HCT116 (cell line): Measurements from ENCODE around the gene GFER. TPM values are rescaled to one million over a fixed set of nuclear protein-coding genes. Genes with fewer than 3 reads are reported as not detected.

Source experiments
- ATAC-seq: fragments of 200-7000 bp; cut with Tn5 transposase; 2 replicates; pipeline ENCODE4 v1.9.1; 2020; ENCODE audit warnings: mild to moderate bottlenecking, moderate library complexity
- BruUV-seq: library from RNA; stranded (reverse); fragments of 400-500 nt; replicated peaks from 2 replicates; lab custom pipeline; 2021; lab: Mats Ljungman, UMichigan
- CTCF ChIA-PET: fragments of 300-600 bp; sonication (Branson Sonifier 250); formaldehyde crosslinking; loops from one replicate; lab custom pipeline; 2021; ENCODE audit warnings: antibody characterized with exemption; lab: Charles Lee
- POLR2A ChIA-PET: fragments of 300-600, 350-600 bp; sonication (Branson Sonifier 250); formaldehyde crosslinking; loops from one replicate; lab custom pipeline; 2021; ENCODE audit warnings: antibody characterized with exemption; lab: Charles Lee
- RAD21 ChIA-PET, 2 experiments: fragments of 300-600 bp; sonication (Branson Sonifier 250); formaldehyde crosslinking; loops; one replicate each; lab custom pipeline; 2023; ENCODE audit warnings: low total read pairs in 2 of 2; ENCODE audit not compliant: uncharacterized antibody in 2 of 2, unreplicated experiment in 2 of 2, low non-redundant PET in 1 of 2; lab: Charles Lee
- DNase-seq: peaks from one replicate; pipeline ENCODE4 v3.0.0-alpha.2; 2010; ENCODE audit warnings: low read depth, low spot score
- H2AFZ ChIP-seq: fragments of 200-600 bp; shearing (Covaris generic), sonication (generic); 2 replicates; pipeline ENCODE4 v1.6.1; 2017; ENCODE audit warnings: low read depth, mixed run types, mixed read lengths, antibody characterized with exemption, low read length; ENCODE audit not compliant: poor library complexity, severe bottlenecking
- H3K27ac ChIP-seq: 2 replicates; pipeline ENCODE4 v1.5.1; 2012; ENCODE audit warnings: low read depth, low read length
- H3K27me3 ChIP-seq: fragments of 200-600 bp; sonication (generic); 2 replicates; pipeline ENCODE4 v1.6.1; 2016; ENCODE audit warnings: mixed run types, low read length, mixed read lengths; ENCODE audit not compliant: insufficient read depth
- H3K36me3 ChIP-seq, 2 experiments: fragments of 200-500 bp in 1 of 2; fragments of 200-600 bp in 1 of 2; sonication (Bioruptor generic) in 1 of 2; sonication (generic) in 1 of 2; 2 replicates each; pipeline versions ENCODE4 v1.5.1 to v1.6.1; 2014 to 2016; ENCODE audit warnings: low read length in 2 of 2, inconsistent platforms in 1 of 2, mixed read lengths in 1 of 2, mixed run types in 1 of 2; ENCODE audit not compliant: insufficient read depth in 2 of 2, control insufficient read depth in 1 of 2
- H3K4me1 ChIP-seq, 2 experiments: fragments of 200-600 bp in 1 of 2; sonication (generic) in 1 of 2; 2 replicates each; pipeline versions ENCODE4 v1.5.1 to v1.6.1; 2012 to 2017; ENCODE audit warnings: low read length in 2 of 2, inconsistent platforms in 1 of 2, mild to moderate bottlenecking in 1 of 2, mixed read lengths in 1 of 2, mixed run types in 1 of 2, moderate library complexity in 1 of 2; ENCODE audit not compliant: insufficient read depth in 2 of 2, control insufficient read depth in 1 of 2
- H3K4me2 ChIP-seq: fragments of 200-600 bp; sonication (generic); 2 replicates; pipeline ENCODE4 v1.6.1; 2017; ENCODE audit warnings: mixed run types, low read length, mixed read lengths
- H3K4me3 ChIP-seq, 2 experiments: fragments of 200-600 bp in 1 of 2; sonication (generic) in 1 of 2; replicated peaks in 1 of 2; 2 replicates each; pipeline ENCODE4 v1.5.1; 2011 to 2016; ENCODE audit warnings: low read length in 2 of 2, control low read depth in 1 of 2, low read depth in 1 of 2, mild to moderate bottlenecking in 1 of 2, mixed read lengths in 1 of 2, mixed run types in 1 of 2
- H3K79me2 ChIP-seq: fragments of 200-600 bp; sonication (generic); 2 replicates; pipeline ENCODE4 v1.6.1; 2017; ENCODE audit warnings: mild to moderate bottlenecking, mixed run types, low read length, moderate library complexity, mixed read lengths; ENCODE audit not compliant: insufficient read depth
- H3K9ac ChIP-seq: fragments of 200-600 bp; sonication (generic); 2 replicates; pipeline ENCODE4 v1.6.1; 2016; ENCODE audit warnings: low read length, mixed read lengths
- H3K9me2 ChIP-seq: fragments of 200-600 bp; sonication (generic), shearing (Covaris generic); 2 replicates; pipeline ENCODE4 v1.6.1; 2017; ENCODE audit warnings: mixed run types, mild to moderate bottlenecking, moderate library complexity; ENCODE audit not compliant: insufficient read depth
- H3K9me3 ChIP-seq, 2 experiments: fragments of 200-500 bp in 1 of 2; fragments of 200-600 bp in 1 of 2; sonication (Bioruptor generic) in 1 of 2; sonication (generic) in 1 of 2; 2 replicates each; pipeline ENCODE4 v1.6.1; 2014 to 2017; ENCODE audit warnings: low read length in 2 of 2, mixed read lengths in 2 of 2, inconsistent platforms in 1 of 2, low read depth in 1 of 2, mild to moderate bottlenecking in 1 of 2, mixed run types in 1 of 2, moderate library complexity in 1 of 2; ENCODE audit not compliant: control insufficient read depth in 1 of 2, insufficient read depth in 1 of 2
- H4K20me1 ChIP-seq: fragments of 200-600 bp; sonication (generic), shearing (Covaris generic); 2 replicates; pipeline ENCODE4 v1.6.1; 2017; ENCODE audit warnings: mixed run types, mild to moderate bottlenecking, moderate library complexity; ENCODE audit not compliant: insufficient read depth
- CEBPB ChIP-seq: IDR thresholded peaks from 2 replicates; pipeline ENCODE4 v1.6.1; 2012; ENCODE audit warnings: low read depth
- EZH2phosphoT487 ChIP-seq: fragments of 200-600 bp; IDR thresholded peaks from 2 replicates; pipeline ENCODE4 v1.6.1; 2018; ENCODE audit warnings: antibody characterized with exemption, borderline replicate concordance
- POLR2A ChIP-seq: IDR thresholded peaks from 2 replicates; pipeline ENCODE4 v1.7.0; 2011; ENCODE audit warnings: borderline replicate concordance; ENCODE audit not compliant: insufficient read depth, insufficient read length; ENCODE audit errors: extremely low read depth
- POLR2AphosphoS5 ChIP-seq: IDR thresholded peaks from 2 replicates; pipeline ENCODE4 v1.6.1; 2011; ENCODE audit warnings: mild to moderate bottlenecking, low read depth, low read length, moderate library complexity
- RAD21 ChIP-seq: IDR thresholded peaks from 2 replicates; pipeline ENCODE4 v1.6.1; 2012; ENCODE audit warnings: low read depth, mild to moderate bottlenecking
- SP1 ChIP-seq: IDR thresholded peaks from 2 replicates; pipeline ENCODE4 v1.6.1; 2012; ENCODE audit warnings: low read depth
- YY1 ChIP-seq: IDR thresholded peaks from 2 replicates; pipeline ENCODE4 v1.6.1; 2011; ENCODE audit warnings: low read length, low read depth, moderate library complexity, mild to moderate bottlenecking; ENCODE audit not compliant: insufficient replicate concordance; ENCODE audit errors: extremely low read depth
- ZFX ChIP-seq: fragments of 450-650 bp; IDR thresholded peaks from 2 replicates; pipeline ENCODE4 v1.6.1; 2017
- ZNF274 ChIP-seq: fragments of 200-500 bp; sonication (Bioruptor generic); IDR thresholded peaks from 2 replicates; pipeline ENCODE4 v1.6.1; 2014; ENCODE audit warnings: mild to moderate bottlenecking, low read depth, low read length, inconsistent platforms
- intact Hi-C: fragments of 100-400 bp; cut with micrococcal nuclease; formaldehyde crosslinking; loops from 2 replicates; pipeline ENCODE4 v1.10.0; 2022
- total RNA-seq: library from RNA; stranded (reverse); gene quantifications from one replicate; pipeline ENCODE4 v1.2.1, GENCODE V29; 2021; ENCODE audit not compliant: unreplicated experiment
- TF ChIP-seq, protein P1 (sequence below): IDR thresholded peaks from 2 replicates; pipeline ENCODE4 v1.6.1; 2012
- TF ChIP-seq, protein P2 (sequence below), 3 experiments: fragments of 200-600 bp in 1 of 3; sonication (generic) in 1 of 3; IDR thresholded peaks in 2 of 3; conservative IDR thresholded peaks in 1 of 3; 2 replicates each; pipeline ENCODE4 v1.5.1; 2012 to 2017; ENCODE audit warnings: low read depth in 2 of 3, low read length in 2 of 3, antibody characterized with exemption in 1 of 3, borderline replicate concordance in 1 of 3, control low read depth in 1 of 3, mild to moderate bottlenecking in 1 of 3, mixed read lengths in 1 of 3, mixed run types in 1 of 3, moderate library complexity in 1 of 3; ENCODE audit not compliant: insufficient read depth in 1 of 3

Gene GFER
- total RNA-seq, 1 experiment from 2014 or later: 47.3 TPM

DNA sequence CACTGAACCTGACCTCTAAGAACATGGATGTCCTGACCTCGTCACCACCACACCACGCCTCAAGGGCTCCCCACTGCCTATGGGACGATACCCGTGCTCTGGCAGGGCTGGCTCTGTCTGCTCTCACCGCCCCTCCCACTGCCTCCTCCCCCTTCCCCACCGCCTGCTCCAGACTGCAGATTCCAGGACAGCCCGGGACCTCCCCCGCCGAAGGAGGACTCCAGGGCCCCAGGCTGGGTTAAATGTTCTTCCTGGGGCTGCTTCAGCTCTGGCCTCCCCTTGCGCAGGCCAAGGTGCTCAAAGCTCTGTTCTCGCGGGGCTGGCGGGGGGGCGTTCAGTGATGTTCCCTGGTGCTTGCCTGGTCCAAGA is 38.7 kb downstream of the GFER start (continued):
- TF ChIP-seq, protein P1, sequence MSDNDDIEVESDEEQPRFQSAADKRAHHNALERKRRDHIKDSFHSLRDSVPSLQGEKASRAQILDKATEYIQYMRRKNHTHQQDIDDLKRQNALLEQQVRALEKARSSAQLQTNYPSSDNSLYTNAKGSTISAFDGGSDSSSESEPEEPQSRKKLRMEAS: no peak
- TF ChIP-seq SP1: no peak
- no peak for TF ChIP-seq ZFX
- no peak for TF ChIP-seq CEBPB
- TF ChIP-seq RAD21: no peak
- TF ChIP-seq POLR2AphosphoS5: no peak
- TF ChIP-seq, all 23 proteins: peak for 0

DNA sequence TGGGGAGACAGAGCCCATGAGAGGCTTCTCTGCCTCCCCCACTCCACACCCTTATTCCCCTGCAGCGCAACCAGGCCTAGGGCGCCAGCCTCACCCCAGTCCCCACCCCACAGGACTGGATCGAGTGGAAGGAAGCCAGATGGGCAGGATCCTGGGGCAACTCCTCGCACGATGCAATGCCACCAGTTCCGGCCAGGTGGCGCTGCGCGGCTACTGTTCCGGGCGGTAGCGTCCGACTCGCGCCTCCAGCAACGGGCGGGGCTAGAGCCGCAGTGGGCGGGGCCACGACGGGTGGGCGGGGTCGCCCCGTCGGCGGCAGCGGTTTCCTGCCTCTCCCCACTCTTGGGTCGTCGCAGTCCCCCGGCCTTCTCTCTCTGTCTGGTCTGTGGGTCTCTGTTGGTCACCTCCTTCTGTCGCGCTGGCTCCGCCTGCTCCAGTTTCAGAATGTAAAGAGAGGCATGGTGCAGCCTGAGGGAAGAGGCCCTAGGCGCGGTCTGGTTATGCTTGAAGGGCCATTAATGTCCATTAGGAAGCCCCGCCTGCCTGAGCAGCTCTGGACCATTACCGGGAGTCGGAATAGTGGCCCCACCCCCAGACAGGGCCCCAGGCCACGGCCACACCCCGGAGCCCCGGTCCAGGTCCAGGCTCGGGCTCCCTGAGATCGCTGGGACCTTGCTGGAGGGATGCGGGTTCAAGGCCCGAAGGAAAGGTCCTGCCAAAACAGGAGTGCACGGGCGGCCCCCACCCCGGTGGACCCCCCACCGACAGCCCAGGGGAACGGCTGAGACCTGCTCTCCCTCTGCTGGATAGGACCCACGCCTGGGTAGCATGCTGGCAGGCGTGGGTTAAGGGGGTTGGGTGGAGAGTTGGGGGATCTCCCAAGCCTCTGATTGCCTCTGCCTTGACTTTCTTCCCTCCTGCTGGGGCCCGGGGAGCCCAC is 39.4 kb downstream of the GFER start:
- Histone ChIP-seq H2AFZ (no peak overlapping the region), H3K4me3 (peak overlapping the region; percentile 36 to 50), H3K36me3 (no peaks in the 10 kb centered on the region), H3K4me1 (peaks cover 42 to 68% of the 10 kb centered on the region in 2 experiments), H3K27ac (peak overlapping the region; percentile 88), H4K20me1 (no peaks in the 10 kb centered on the region), H3K79me2 (peaks cover 28% of the 10 kb centered on the region; the same call in 1 of the 2 replicates), H3K9me2 (no peaks in the 10 kb centered on the region), H3K9ac (peak overlapping the region; percentile 46), H3K4me2 (peak overlapping the region; percentile 69), H3K9me3 (no peaks in the 10 kb centered on the region), H3K27me3 (no peaks in the 10 kb centered on the region)
- intact Hi-C loops: loop anchor here (1.0 to 10.0 kb wide), 3 partner anchors 67 to 231 kb away; partner anchors contain the start of gene ECI1
- peak; percentile 64 for ATAC-seq
- ChIA-PET CTCF (interaction anchor here (0.6 to 2.4 kb wide), 13 partner anchors 10 to 132 kb away, joined by 3 to 15 read pairs (median 5); partner anchors contain the start of genes NTHL1, RAB26, TRAF7 and TSC2), POLR2A (interaction anchor here (0.8 to 1.2 kb wide), 6 partner anchors 58 to 132 kb away, joined by 3 to 8 read pairs (median 4); partner anchors contain the start of genes PKD1, RPS2 and TRAF7), RAD21 (interaction anchor here (0.5 to 2.1 kb wide), 5 partner anchors 67 to 125 kb away, joined by 3 to 12 read pairs (median 5); partner anchors contain the start of gene PKD1 (in 1 of the 2))
- peak; percentile 77 for DNase-seq
- no TSS peak for BruUV-seq
- TF ChIP-seq POLR2A (peak; percentile 35), RAD21 (no peak), YY1 (no peak), POLR2AphosphoS5 (peak; percentile 68), ZNF274 (no peak), EZH2phosphoT487 (no peak)
- TF ChIP-seq, protein P2, sequence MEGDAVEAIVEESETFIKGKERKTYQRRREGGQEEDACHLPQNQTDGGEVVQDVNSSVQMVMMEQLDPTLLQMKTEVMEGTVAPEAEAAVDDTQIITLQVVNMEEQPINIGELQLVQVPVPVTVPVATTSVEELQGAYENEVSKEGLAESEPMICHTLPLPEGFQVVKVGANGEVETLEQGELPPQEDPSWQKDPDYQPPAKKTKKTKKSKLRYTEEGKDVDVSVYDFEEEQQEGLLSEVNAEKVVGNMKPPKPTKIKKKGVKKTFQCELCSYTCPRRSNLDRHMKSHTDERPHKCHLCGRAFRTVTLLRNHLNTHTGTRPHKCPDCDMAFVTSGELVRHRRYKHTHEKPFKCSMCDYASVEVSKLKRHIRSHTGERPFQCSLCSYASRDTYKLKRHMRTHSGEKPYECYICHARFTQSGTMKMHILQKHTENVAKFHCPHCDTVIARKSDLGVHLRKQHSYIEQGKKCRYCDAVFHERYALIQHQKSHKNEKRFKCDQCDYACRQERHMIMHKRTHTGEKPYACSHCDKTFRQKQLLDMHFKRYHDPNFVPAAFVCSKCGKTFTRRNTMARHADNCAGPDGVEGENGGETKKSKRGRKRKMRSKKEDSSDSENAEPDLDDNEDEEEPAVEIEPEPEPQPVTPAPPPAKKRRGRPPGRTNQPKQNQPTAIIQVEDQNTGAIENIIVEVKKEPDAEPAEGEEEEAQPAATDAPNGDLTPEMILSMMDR (IDR thresholded peaks at IDR 0.05 in 2 of 3, conservative IDR thresholded peaks at IDR 0.05 in 1 of 3; ENCODE audit: borderline replicate concordance in 1 of 3, insufficient read depth in 1 of 3, low read depth in 2 of 3, low read length in 2 of 3): peak in 2 of 3 experiments; percentile 91 to 92; a peak in 4 of 6 replicates
- TF ChIP-seq, protein P1: no peak
